H9 (cell line): ENCODE measurements around the gene LAMB4. TPM values are rescaled to one million over a fixed set of nuclear protein-coding genes. Genes with fewer than 3 reads are reported as not detected.

Experiments used
- DNase-seq: peaks from one replicate; pipeline ENCODE4 v3.0.0-alpha.2; 2017
- H2AFZ ChIP-seq: one replicate; pipeline ENCODE4 v1.6.1; 2013; ENCODE audit warnings: mild to moderate bottlenecking, low read length, control low read depth, moderate library complexity
- H2AK5ac ChIP-seq: 2 replicates; pipeline ENCODE4 v1.6.1; 2013; ENCODE audit warnings: low read length, control low read depth, mixed read lengths; ENCODE audit not compliant: insufficient read length
- H2BK120ac ChIP-seq: one replicate; pipeline ENCODE4 v1.6.1; 2013; ENCODE audit warnings: low read depth, mild to moderate bottlenecking, low read length, control low read depth, inconsistent platforms; ENCODE audit not compliant: poor library complexity, severe bottlenecking
- H2BK12ac ChIP-seq: 2 replicates; pipeline ENCODE4 v1.6.1; 2013; ENCODE audit warnings: low read length, control low read depth, mixed read lengths, low read depth; ENCODE audit not compliant: insufficient read length
- H2BK15ac ChIP-seq: 2 replicates; pipeline ENCODE4 v1.6.1; 2013; ENCODE audit warnings: low read depth, low read length, control low read depth
- H2BK20ac ChIP-seq: one replicate; pipeline ENCODE4 v1.6.1; 2013; ENCODE audit warnings: low read depth, mild to moderate bottlenecking, low read length, control low read depth, inconsistent platforms; ENCODE audit not compliant: poor library complexity, severe bottlenecking
- H2BK5ac ChIP-seq: 2 replicates; pipeline ENCODE4 v1.6.1; 2013; ENCODE audit warnings: low read length, control low read depth, mixed read lengths; ENCODE audit not compliant: insufficient read length
- H3K14ac ChIP-seq: 2 replicates; pipeline ENCODE4 v1.6.1; 2013; ENCODE audit warnings: low read length, control low read depth; ENCODE audit not compliant: insufficient read depth
- H3K18ac ChIP-seq: 2 replicates; pipeline ENCODE4 v1.6.1; 2013; ENCODE audit warnings: low read depth, mild to moderate bottlenecking, mixed read lengths, low read length, control low read depth; ENCODE audit not compliant: insufficient read length
- H3K23ac ChIP-seq: 2 replicates; pipeline ENCODE4 v1.6.1; 2013; ENCODE audit warnings: low read length, control low read depth, mixed read lengths, low read depth; ENCODE audit not compliant: insufficient read length
- H3K23me2 ChIP-seq: 2 replicates; pipeline ENCODE4 v1.6.1; 2013; ENCODE audit warnings: low read depth, mild to moderate bottlenecking, mixed read lengths, low read length, control low read depth; ENCODE audit not compliant: insufficient read length, poor library complexity, severe bottlenecking
- H3K27ac ChIP-seq: 2 replicates; pipeline ENCODE4 v1.5.1; 2013; ENCODE audit warnings: low read length, control low read depth, mixed read lengths, low read depth; ENCODE audit not compliant: insufficient read length
- H3K27me3 ChIP-seq: 2 replicates; pipeline ENCODE4 v1.6.1; 2013; ENCODE audit warnings: low read length, control low read depth, inconsistent platforms; ENCODE audit not compliant: insufficient read depth
- H3K4ac ChIP-seq: 2 replicates; pipeline ENCODE4 v1.6.1; 2013; ENCODE audit warnings: low read depth, mild to moderate bottlenecking, control low read depth, inconsistent platforms, low read length, moderate library complexity
- H3K4me1 ChIP-seq: 2 replicates; pipeline ENCODE4 v1.6.1; 2013; ENCODE audit warnings: low read length, control low read depth, inconsistent platforms; ENCODE audit not compliant: insufficient read depth
- H3K4me2 ChIP-seq: 2 replicates; pipeline ENCODE4 v1.6.1; 2013; ENCODE audit warnings: low read length, control low read depth, mixed read lengths; ENCODE audit not compliant: insufficient read length, insufficient read depth
- H3K56ac ChIP-seq: 2 replicates; pipeline ENCODE4 v1.6.1; 2013; ENCODE audit warnings: low read depth, mild to moderate bottlenecking, mixed read lengths, low read length, control low read depth; ENCODE audit not compliant: insufficient read length
- H3K79me1 ChIP-seq: 2 replicates; pipeline ENCODE4 v1.6.1; 2013; ENCODE audit warnings: low read depth, mild to moderate bottlenecking, moderate library complexity, low read length, control low read depth, inconsistent platforms; ENCODE audit not compliant: insufficient read depth, poor library complexity, severe bottlenecking
- H3K79me2 ChIP-seq: 2 replicates; pipeline ENCODE4 v1.6.1; 2013; ENCODE audit warnings: low read length, control low read depth, inconsistent platforms; ENCODE audit not compliant: insufficient read depth
- H3K9ac ChIP-seq: 2 replicates; pipeline ENCODE4 v1.6.1; 2013; ENCODE audit warnings: low read length, control low read depth, mixed read lengths; ENCODE audit not compliant: insufficient read length; ENCODE audit errors: extremely low read depth
- H3K9me3 ChIP-seq: one replicate; pipeline ENCODE4 v1.6.1; 2013; ENCODE audit warnings: low read depth, low read length, inconsistent platforms; ENCODE audit not compliant: control insufficient read depth
- H3T11ph ChIP-seq: one replicate; pipeline ENCODE4 v1.6.1; 2013; ENCODE audit warnings: mild to moderate bottlenecking, low read length, control low read depth, inconsistent platforms
- H4K20me1 ChIP-seq: one replicate; pipeline ENCODE4 v1.6.1; 2013; ENCODE audit not compliant: control insufficient read depth, insufficient read length, insufficient read depth
- H4K5ac ChIP-seq: 2 replicates; pipeline ENCODE4 v1.6.1; 2013; ENCODE audit warnings: low read depth, mild to moderate bottlenecking, mixed read lengths, low read length, control low read depth; ENCODE audit not compliant: insufficient read length
- H4K8ac ChIP-seq: replicated peaks from 2 replicates; pipeline ENCODE4 v1.6.1; 2013; ENCODE audit warnings: low read length, control low read depth, mixed read lengths, low read depth; ENCODE audit not compliant: insufficient read length
- H4K91ac ChIP-seq: 2 replicates; pipeline ENCODE4 v1.6.1; 2013; ENCODE audit warnings: low read depth, mild to moderate bottlenecking, moderate library complexity, mixed read lengths, low read length, control low read depth; ENCODE audit not compliant: insufficient read length
- H3K27ac Mint-ChIP-seq, 3 experiments: 2 replicates in 2 of 3; 3 replicates in 1 of 3; pipeline ENCODE4 v1.8.0; 2020 to 2021; ENCODE audit warnings: mixed read lengths in 3 of 3, mild to moderate bottlenecking in 1 of 3, moderate library complexity in 1 of 3
- H3K27me3 Mint-ChIP-seq: 2 replicates; pipeline ENCODE4 v1.8.0; 2021; ENCODE audit warnings: low read depth, mild to moderate bottlenecking, moderate library complexity, mixed read lengths
- H3K36me3 Mint-ChIP-seq, 3 experiments: 2 replicates in 2 of 3; 3 replicates in 1 of 3; pipeline ENCODE4 v1.8.0; 2020 to 2021; ENCODE audit warnings: low read depth in 3 of 3, mixed read lengths in 3 of 3; ENCODE audit not compliant: insufficient read depth in 1 of 3
- H3K4me1 Mint-ChIP-seq, 2 experiments: 2 replicates each; pipeline ENCODE4 v1.8.0; 2020; ENCODE audit warnings: mixed read lengths in 2 of 2
- H3K4me3 Mint-ChIP-seq, 2 experiments: 2 replicates in 1 of 2; 3 replicates in 1 of 2; pipeline ENCODE4 v1.8.0; 2020 to 2021; ENCODE audit warnings: mild to moderate bottlenecking in 2 of 2, mixed read lengths in 2 of 2, moderate library complexity in 1 of 2
- H3K9me3 Mint-ChIP-seq, 2 experiments: 2 replicates in 1 of 2; 3 replicates in 1 of 2; pipeline ENCODE4 v1.8.0; 2020; ENCODE audit warnings: mild to moderate bottlenecking in 2 of 2, mixed read lengths in 2 of 2, moderate library complexity in 1 of 2
- CTCF ChIP-seq: fragments of 200-600 bp; sonication (generic); conservative IDR thresholded peaks from 3 replicates; pipeline ENCODE4 v1.8.0; 2021; ENCODE audit warnings: antibody characterized with exemption, mild to moderate bottlenecking
- WGBS: extraction: QIAGEN DNeasy Blood & Tissue Kit; methylation state at CpG from one replicate; pipeline ENCODE4 v1.1.7; 2013; ENCODE audit warnings: missing lambda C conversion rate, low lambda C conversion rate, mixed read lengths; ENCODE audit not compliant: insufficient read length; ENCODE audit errors: extremely low coverage; 5-methylcytosine and 5-hydroxymethylcytosine counted together
- total RNA-seq: library from RNA; stranded (reverse); gene quantifications from 2 replicates; pipeline ENCODE4 v1.2.1, GENCODE V29; 2021

Gene LAMB4
- total RNA-seq, 1 experiment from 2014 or later: not detected

- Histone ChIP-seq H3K14ac (no peak overlapping the region), H2BK15ac (no peak overlapping the region), H2AFZ (no peak overlapping the region), H2BK5ac (no peak overlapping the region), H3K79me1 (no peaks in the 10 kb centered on the region), H3K4ac (no peak overlapping the region), H3K18ac (no peak overlapping the region), H3K4me1 (no peaks in the 10 kb centered on the region; the same call in 1 of the 2 replicates), H3K79me2 (no peaks in the 10 kb centered on the region), H4K5ac (no peak overlapping the region), H2BK120ac (no peak overlapping the region), H3K9me3 (no peaks in the 10 kb centered on the region), H3K27ac (no peak overlapping the region), H3K23me2 (no peaks in the 10 kb centered on the region), H3T11ph (no peak overlapping the region), H3K23ac (no peak overlapping the region), H3K9ac (no peak overlapping the region), H2AK5ac (no peak overlapping the region), H3K4me2 (no peak overlapping the region), H4K8ac (no peak overlapping the region), H2BK20ac (no peak overlapping the region), H4K91ac (no peak overlapping the region), H2BK12ac (no peak overlapping the region), H3K56ac (no peak overlapping the region), H3K27me3 (no peaks in the 10 kb centered on the region), H4K20me1 (no peaks in the 10 kb centered on the region)
- Mint-ChIP-seq H3K9me3 (no peaks in the 10 kb centered on the region), H3K4me1 (peaks cover 15 to 22% of the 10 kb centered on the region in 2 experiments), H3K27ac (no peak overlapping the region), H3K4me3 (no peak overlapping the region), H3K27me3 (no peaks in the 10 kb centered on the region), H3K36me3 (no peaks in the 10 kb centered on the region; a peak in 1 of 7 replicates)
- WGBS: no CpG with 5 or more reads among the region's 7 CpGs
- TF ChIP-seq CTCF: no peak
- DNase-seq: no peak
These were observed 37.3 kb upstream of the LAMB4 start for GRCh38 chr7:108167460-108167859.
